HG02938 (cell line): ENCODE results near the gene SYNJ2BP.
"Not testable (repeated sequence)": the region's sequence is repeated elsewhere in the genome, so short reads cannot be mapped to it uniquely, and the experiment has no call there.

ENCODE experiments used
- ATAC-seq: cut with Tn5 transposase; IDR thresholded peaks from one replicate; pipeline ENCODE4 v1.9.1; 2021; ENCODE audit warnings: mild to moderate bottlenecking, moderate library complexity; ENCODE audit not compliant: unreplicated experiment

The SYNJ2BP gene

GRCh38 chr14:70416725-70417349 is at the start of gene SYNJ2BP:
SYNJ2BP (minus strand) TSS chr14:70417090; CDS start chr14:70416963, 127 bp downstream.
- peak; percentile 51 for ATAC-seq

- ATAC-seq = no peak
Observed at GRCh38 chr14:70454731-70455130, 37.8 kb upstream of the SYNJ2BP start.

- no peak for ATAC-seq
Observed at GRCh38 chr14:70451874-70452273, 35.0 kb upstream of the SYNJ2BP start, which contains the start of gene ADAM21. ADAM21 (plus strand) TSS chr14:70452174; CDS start chr14:70457500, 5,326 bp downstream.

GRCh38 chr14:70448633-70449340 is 31.9 kb upstream of the SYNJ2BP start:
- no peak for ATAC-seq

GRCh38 chr14:70442750-70443149 is 25.9 kb upstream of the SYNJ2BP start:
- ATAC-seq = no peak

- ATAC-seq = no peak
Observed at GRCh38 chr14:70441641-70442040, 24.8 kb upstream of the SYNJ2BP start.

GRCh38 chr14:70436867-70437266 is 20.0 kb upstream of the SYNJ2BP start:
- ATAC-seq = no peak

GRCh38 chr14:70426555-70426954 is 9.7 kb upstream of the SYNJ2BP start:
- ATAC-seq = not testable (repeated sequence)

GRCh38 chr14:70425354-70425753 is 8.5 kb upstream of the SYNJ2BP start:
- ATAC-seq = no peak

- ATAC-seq = no peak
Observed at GRCh38 chr14:70422538-70422937, 5.6 kb upstream of the SYNJ2BP start.

GRCh38 chr14:70419270-70419931 is 2.5 kb upstream of the SYNJ2BP start:
- ATAC-seq = not testable (repeated sequence)

- no peak for ATAC-seq
Observed at GRCh38 chr14:70416338-70416724, 559 bp downstream of the SYNJ2BP start.

GRCh38 chr14:70415788-70416187 is 1.1 kb downstream of the SYNJ2BP start:
- no peak for ATAC-seq

- no peak for ATAC-seq
Observed at GRCh38 chr14:70407621-70408020, 9.3 kb downstream of the SYNJ2BP start.

- ATAC-seq = not testable (repeated sequence)
Observed at GRCh38 chr14:70406216-70406615, 10.7 kb downstream of the SYNJ2BP start.

GRCh38 chr14:70403335-70403734 is 13.6 kb downstream of the SYNJ2BP start:
- not testable (repeated sequence) for ATAC-seq

GRCh38 chr14:70401643-70402042 is 15.2 kb downstream of the SYNJ2BP start:
- ATAC-seq = no peak

- ATAC-seq = no peak
Observed at GRCh38 chr14:70398706-70399431, 18.0 kb downstream of the SYNJ2BP start.

- ATAC-seq = no peak
Observed at GRCh38 chr14:70398280-70398679, 18.6 kb downstream of the SYNJ2BP start.

- no peak for ATAC-seq
Observed at GRCh38 chr14:70397746-70398145, 19.1 kb downstream of the SYNJ2BP start.

GRCh38 chr14:70394674-70395306 is 22.1 kb downstream of the SYNJ2BP start:
- ATAC-seq = no peak
